Measurements from ENCODE around the gene BTBD2.

DNA sequence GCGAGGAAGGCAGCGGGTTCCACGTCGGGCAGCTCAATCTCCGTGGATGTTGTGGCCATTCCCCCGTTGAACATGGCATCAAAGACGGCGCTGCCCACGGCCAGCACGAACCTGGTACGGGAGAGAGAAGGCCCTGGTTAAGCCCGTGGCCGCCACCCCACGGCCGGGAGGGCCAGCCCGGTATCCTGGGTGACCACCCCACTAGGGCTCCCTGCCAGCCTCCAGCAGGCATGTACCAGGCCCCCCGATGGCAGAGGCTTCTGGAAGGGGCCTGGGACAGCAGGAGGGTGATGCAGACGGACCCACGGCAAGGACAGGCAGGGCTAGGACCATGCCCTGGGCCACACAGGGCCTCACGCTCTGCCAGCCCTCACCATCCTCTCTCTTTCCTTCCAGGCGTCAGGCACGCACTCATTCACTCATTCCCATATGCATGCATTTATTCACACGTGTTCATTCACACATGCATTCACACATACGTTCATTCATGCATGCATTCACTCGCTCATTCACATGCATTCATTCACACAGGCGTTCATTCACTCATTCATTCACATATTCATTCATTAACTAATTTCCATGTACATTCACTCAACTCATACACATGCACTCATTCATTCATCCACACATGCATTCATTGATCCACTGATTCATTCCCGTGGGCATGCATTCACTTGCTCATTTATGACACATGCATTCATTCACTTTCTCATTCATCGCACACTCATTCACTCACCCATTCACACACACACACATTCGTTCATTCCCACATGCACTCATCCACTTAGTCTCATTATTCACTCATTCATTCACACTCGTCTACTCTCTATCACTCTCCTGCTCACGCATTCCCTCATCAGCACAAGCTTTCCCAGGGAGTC, 17.9 kb downstream of the BTBD2 start:
- no peak for TF ChIP-seq POLR2A (IDR thresholded peaks at IDR 0.05; ENCODE audit: low read depth)
- TF ChIP-seq POLR2AphosphoS5 (IDR thresholded peaks at IDR 0.05), result no peak
- TF ChIP-seq, protein P1, sequence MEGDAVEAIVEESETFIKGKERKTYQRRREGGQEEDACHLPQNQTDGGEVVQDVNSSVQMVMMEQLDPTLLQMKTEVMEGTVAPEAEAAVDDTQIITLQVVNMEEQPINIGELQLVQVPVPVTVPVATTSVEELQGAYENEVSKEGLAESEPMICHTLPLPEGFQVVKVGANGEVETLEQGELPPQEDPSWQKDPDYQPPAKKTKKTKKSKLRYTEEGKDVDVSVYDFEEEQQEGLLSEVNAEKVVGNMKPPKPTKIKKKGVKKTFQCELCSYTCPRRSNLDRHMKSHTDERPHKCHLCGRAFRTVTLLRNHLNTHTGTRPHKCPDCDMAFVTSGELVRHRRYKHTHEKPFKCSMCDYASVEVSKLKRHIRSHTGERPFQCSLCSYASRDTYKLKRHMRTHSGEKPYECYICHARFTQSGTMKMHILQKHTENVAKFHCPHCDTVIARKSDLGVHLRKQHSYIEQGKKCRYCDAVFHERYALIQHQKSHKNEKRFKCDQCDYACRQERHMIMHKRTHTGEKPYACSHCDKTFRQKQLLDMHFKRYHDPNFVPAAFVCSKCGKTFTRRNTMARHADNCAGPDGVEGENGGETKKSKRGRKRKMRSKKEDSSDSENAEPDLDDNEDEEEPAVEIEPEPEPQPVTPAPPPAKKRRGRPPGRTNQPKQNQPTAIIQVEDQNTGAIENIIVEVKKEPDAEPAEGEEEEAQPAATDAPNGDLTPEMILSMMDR (IDR thresholded peaks at IDR 0.05), result no peak

Data from esophagus muscularis mucosa (tissue), 3 donors.